ENCODE measurements around the gene DNER. TPM values are rescaled to one million over a fixed set of nuclear protein-coding genes. Genes with fewer than 3 reads are reported as not detected.

The DNER gene
- total RNA-seq, 1 experiment from 2014 or later, result 3.7 TPM

DNA sequence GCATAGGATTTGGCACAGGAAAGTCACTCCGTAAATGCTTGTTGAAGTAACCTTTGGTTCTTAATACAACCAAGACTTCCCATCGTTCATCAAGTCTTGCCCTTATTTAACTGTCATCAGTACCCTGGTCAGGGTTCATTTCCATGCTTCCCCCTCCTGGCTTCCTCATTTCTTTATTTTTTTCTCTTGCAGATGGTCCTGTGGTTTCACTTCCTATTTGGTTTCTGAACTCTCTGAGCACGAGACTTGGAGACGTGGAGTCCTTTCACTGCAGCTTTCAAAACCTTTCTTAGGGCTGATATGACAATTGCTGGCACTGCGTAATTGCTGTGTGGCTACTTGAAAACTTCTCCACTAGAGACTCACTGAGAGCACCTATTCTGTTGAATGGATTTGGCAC lies 383.4 kb downstream of the DNER start:
- no peaks in the 10 kb centered on the region; the same call in 1 of the 2 replicates for H3K9me3 Mint-ChIP-seq
- no peaks in the 10 kb centered on the region for H3K36me3 Mint-ChIP-seq
- no peak for ATAC-seq
- POLR2A ChIA-PET, result no interaction called here
- H3K4me1 Mint-ChIP-seq, result peaks cover 6% of the 10 kb centered on the region
- DNase-seq (ENCODE audit: low spot score), result no peak
- H3K27ac Mint-ChIP-seq, result no peak overlapping the region
- H3K4me3 Mint-ChIP-seq, result no peak overlapping the region
- no peaks in the 10 kb centered on the region for H3K27me3 Mint-ChIP-seq (ENCODE audit: low read depth)
- CTCF ChIA-PET, result no interaction called here
- TF ChIP-seq ZNF396 (CRISPR knock-in tag; IDR thresholded peaks at IDR 0.05; ENCODE audit: borderline replicate concordance), result no peak
- TF ChIP-seq, protein P1, sequence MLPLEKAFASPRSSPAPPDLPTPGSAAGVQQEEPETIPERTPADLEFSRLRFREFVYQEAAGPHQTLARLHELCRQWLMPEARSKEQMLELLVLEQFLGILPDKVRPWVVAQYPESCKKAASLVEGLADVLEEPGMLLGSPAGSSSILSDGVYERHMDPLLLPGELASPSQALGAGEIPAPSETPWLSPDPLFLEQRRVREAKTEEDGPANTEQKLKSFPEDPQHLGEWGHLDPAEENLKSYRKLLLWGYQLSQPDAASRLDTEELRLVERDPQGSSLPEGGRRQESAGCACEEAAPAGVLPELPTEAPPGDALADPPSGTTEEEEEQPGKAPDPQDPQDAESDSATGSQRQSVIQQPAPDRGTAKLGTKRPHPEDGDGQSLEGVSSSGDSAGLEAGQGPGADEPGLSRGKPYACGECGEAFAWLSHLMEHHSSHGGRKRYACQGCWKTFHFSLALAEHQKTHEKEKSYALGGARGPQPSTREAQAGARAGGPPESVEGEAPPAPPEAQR (CRISPR knock-in tag; IDR thresholded peaks at IDR 0.05), result no peak
- TF ChIP-seq SMAD4 (CRISPR knock-in tag; IDR thresholded peaks at IDR 0.05), result no peak
- no peak for TF ChIP-seq NFATC4 (CRISPR knock-in tag; IDR thresholded peaks at IDR 0.05)
- TF ChIP-seq RORB (CRISPR knock-in tag; IDR thresholded peaks at IDR 0.05), result no peak
- TF ChIP-seq, protein P2, sequence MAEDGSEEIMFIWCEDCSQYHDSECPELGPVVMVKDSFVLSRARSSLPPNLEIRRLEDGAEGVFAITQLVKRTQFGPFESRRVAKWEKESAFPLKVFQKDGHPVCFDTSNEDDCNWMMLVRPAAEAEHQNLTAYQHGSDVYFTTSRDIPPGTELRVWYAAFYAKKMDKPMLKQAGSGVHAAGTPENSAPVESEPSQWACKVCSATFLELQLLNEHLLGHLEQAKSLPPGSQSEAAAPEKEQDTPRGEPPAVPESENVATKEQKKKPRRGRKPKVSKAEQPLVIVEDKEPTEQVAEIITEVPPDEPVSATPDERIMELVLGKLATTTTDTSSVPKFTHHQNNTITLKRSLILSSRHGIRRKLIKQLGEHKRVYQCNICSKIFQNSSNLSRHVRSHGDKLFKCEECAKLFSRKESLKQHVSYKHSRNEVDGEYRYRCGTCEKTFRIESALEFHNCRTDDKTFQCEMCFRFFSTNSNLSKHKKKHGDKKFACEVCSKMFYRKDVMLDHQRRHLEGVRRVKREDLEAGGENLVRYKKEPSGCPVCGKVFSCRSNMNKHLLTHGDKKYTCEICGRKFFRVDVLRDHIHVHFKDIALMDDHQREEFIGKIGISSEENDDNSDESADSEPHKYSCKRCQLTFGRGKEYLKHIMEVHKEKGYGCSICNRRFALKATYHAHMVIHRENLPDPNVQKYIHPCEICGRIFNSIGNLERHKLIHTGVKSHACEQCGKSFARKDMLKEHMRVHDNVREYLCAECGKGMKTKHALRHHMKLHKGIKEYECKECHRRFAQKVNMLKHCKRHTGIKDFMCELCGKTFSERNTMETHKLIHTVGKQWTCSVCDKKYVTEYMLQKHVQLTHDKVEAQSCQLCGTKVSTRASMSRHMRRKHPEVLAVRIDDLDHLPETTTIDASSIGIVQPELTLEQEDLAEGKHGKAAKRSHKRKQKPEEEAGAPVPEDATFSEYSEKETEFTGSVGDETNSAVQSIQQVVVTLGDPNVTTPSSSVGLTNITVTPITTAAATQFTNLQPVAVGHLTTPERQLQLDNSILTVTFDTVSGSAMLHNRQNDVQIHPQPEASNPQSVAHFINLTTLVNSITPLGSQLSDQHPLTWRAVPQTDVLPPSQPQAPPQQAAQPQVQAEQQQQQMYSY (CRISPR knock-in tag; IDR thresholded peaks at IDR 0.05), result no peak
- no peak for TF ChIP-seq PREB (CRISPR knock-in tag; IDR thresholded peaks at IDR 0.05; ENCODE audit: borderline replicate concordance)
- TF ChIP-seq, protein P3, sequence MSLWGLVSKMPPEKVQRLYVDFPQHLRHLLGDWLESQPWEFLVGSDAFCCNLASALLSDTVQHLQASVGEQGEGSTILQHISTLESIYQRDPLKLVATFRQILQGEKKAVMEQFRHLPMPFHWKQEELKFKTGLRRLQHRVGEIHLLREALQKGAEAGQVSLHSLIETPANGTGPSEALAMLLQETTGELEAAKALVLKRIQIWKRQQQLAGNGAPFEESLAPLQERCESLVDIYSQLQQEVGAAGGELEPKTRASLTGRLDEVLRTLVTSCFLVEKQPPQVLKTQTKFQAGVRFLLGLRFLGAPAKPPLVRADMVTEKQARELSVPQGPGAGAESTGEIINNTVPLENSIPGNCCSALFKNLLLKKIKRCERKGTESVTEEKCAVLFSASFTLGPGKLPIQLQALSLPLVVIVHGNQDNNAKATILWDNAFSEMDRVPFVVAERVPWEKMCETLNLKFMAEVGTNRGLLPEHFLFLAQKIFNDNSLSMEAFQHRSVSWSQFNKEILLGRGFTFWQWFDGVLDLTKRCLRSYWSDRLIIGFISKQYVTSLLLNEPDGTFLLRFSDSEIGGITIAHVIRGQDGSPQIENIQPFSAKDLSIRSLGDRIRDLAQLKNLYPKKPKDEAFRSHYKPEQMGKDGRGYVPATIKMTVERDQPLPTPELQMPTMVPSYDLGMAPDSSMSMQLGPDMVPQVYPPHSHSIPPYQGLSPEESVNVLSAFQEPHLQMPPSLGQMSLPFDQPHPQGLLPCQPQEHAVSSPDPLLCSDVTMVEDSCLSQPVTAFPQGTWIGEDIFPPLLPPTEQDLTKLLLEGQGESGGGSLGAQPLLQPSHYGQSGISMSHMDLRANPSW (CRISPR knock-in tag; conservative IDR thresholded peaks at IDR 0.05; ENCODE audit: low read depth), result no peak
- TF ChIP-seq IRF1 (CRISPR knock-in tag; IDR thresholded peaks at IDR 0.05), result no peak
- TF ChIP-seq, protein P4, sequence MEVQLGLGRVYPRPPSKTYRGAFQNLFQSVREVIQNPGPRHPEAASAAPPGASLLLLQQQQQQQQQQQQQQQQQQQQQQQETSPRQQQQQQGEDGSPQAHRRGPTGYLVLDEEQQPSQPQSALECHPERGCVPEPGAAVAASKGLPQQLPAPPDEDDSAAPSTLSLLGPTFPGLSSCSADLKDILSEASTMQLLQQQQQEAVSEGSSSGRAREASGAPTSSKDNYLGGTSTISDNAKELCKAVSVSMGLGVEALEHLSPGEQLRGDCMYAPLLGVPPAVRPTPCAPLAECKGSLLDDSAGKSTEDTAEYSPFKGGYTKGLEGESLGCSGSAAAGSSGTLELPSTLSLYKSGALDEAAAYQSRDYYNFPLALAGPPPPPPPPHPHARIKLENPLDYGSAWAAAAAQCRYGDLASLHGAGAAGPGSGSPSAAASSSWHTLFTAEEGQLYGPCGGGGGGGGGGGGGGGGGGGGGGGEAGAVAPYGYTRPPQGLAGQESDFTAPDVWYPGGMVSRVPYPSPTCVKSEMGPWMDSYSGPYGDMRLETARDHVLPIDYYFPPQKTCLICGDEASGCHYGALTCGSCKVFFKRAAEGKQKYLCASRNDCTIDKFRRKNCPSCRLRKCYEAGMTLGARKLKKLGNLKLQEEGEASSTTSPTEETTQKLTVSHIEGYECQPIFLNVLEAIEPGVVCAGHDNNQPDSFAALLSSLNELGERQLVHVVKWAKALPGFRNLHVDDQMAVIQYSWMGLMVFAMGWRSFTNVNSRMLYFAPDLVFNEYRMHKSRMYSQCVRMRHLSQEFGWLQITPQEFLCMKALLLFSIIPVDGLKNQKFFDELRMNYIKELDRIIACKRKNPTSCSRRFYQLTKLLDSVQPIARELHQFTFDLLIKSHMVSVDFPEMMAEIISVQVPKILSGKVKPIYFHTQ (CRISPR knock-in tag; IDR thresholded peaks at IDR 0.05), result no peak
- no peak for TF ChIP-seq E2F4 (CRISPR knock-in tag; IDR thresholded peaks at IDR 0.05; ENCODE audit: borderline replicate concordance, low read depth)
- TF ChIP-seq JUN (CRISPR knock-in tag; IDR thresholded peaks at IDR 0.05), result no peak
- TF ChIP-seq, protein P5, sequence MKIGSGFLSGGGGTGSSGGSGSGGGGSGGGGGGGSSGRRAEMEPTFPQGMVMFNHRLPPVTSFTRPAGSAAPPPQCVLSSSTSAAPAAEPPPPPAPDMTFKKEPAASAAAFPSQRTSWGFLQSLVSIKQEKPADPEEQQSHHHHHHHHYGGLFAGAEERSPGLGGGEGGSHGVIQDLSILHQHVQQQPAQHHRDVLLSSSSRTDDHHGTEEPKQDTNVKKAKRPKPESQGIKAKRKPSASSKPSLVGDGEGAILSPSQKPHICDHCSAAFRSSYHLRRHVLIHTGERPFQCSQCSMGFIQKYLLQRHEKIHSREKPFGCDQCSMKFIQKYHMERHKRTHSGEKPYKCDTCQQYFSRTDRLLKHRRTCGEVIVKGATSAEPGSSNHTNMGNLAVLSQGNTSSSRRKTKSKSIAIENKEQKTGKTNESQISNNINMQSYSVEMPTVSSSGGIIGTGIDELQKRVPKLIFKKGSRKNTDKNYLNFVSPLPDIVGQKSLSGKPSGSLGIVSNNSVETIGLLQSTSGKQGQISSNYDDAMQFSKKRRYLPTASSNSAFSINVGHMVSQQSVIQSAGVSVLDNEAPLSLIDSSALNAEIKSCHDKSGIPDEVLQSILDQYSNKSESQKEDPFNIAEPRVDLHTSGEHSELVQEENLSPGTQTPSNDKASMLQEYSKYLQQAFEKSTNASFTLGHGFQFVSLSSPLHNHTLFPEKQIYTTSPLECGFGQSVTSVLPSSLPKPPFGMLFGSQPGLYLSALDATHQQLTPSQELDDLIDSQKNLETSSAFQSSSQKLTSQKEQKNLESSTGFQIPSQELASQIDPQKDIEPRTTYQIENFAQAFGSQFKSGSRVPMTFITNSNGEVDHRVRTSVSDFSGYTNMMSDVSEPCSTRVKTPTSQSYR (CRISPR knock-in tag; IDR thresholded peaks at IDR 0.05), result no peak
- TF ChIP-seq CTCF (IDR thresholded peaks at IDR 0.05), result no peak
- no peak for TF ChIP-seq ZBTB21 (CRISPR knock-in tag; IDR thresholded peaks at IDR 0.05; ENCODE audit: borderline replicate concordance)
- TF ChIP-seq, protein P6, sequence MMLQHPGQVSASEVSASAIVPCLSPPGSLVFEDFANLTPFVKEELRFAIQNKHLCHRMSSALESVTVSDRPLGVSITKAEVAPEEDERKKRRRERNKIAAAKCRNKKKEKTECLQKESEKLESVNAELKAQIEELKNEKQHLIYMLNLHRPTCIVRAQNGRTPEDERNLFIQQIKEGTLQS (CRISPR knock-in tag; conservative IDR thresholded peaks at IDR 0.05), result no peak
- TF ChIP-seq TEAD4 (CRISPR knock-in tag; IDR thresholded peaks at IDR 0.05), result no peak
- no peak for TF ChIP-seq ELF4 (CRISPR knock-in tag; IDR thresholded peaks at IDR 0.05; ENCODE audit: low read depth)
- TF ChIP-seq GABPB1 (CRISPR knock-in tag; IDR thresholded peaks at IDR 0.05), result no peak

Measured in WTC11 (cell line).